Mammary epithelial cell (primary cell): ENCODE data around the gene BPGM.

ENCODE experiments used
- CTCF ChIP-seq, 2 donors: IDR thresholded peaks in 1 of 2; conservative IDR thresholded peaks in 1 of 2; 2 replicates each; pipeline ENCODE4 v1.5.1; 2011 to 2012; ENCODE audit warnings: inconsistent platforms in 2 of 2, low read length in 2 of 2, mild to moderate bottlenecking in 2 of 2, control low read depth in 1 of 2, low read depth in 1 of 2; ENCODE audit not compliant: insufficient read depth in 1 of 2; ENCODE audit errors: extremely low read depth in 1 of 2
- EZH2 ChIP-seq: IDR thresholded peaks from 2 replicates; pipeline ENCODE4 v1.6.1; 2012; ENCODE audit warnings: low read length, inconsistent platforms, borderline replicate concordance

- TF ChIP-seq CTCF (conservative IDR thresholded peaks at IDR 0.05 in 1 of 2, IDR thresholded peaks at IDR 0.05 in 1 of 2; ENCODE audit: extremely low read depth in 1 of 2, insufficient read depth in 1 of 2, low read depth in 1 of 2, low read length in 2 of 2) = no peak
- TF ChIP-seq EZH2 = no peak
These were observed 56.6 kb downstream of the BPGM start for GRCh38 chr7:134703241-134703594.
